SU-DHL-6 (cell line): ENCODE data around the gene MAP3K20.

ENCODE experiments used
- H2AFZ ChIP-seq: fragments of 200-600 bp; sonication (generic); 2 replicates; pipeline ENCODE4 v1.6.1; 2014; ENCODE audit warnings: low read depth, mild to moderate bottlenecking, moderate library complexity, mixed read lengths, antibody characterized with exemption, low read length; ENCODE audit not compliant: severe bottlenecking
- H3F3A ChIP-seq: fragments of 200-600 bp; shearing (Covaris generic); 2 replicates; pipeline ENCODE4 v1.6.0; 2016; ENCODE audit warnings: antibody characterized with exemption, mild to moderate bottlenecking; ENCODE audit not compliant: insufficient read depth
- H3K27ac ChIP-seq: fragments of 200-600 bp; sonication (generic); 2 replicates; pipeline ENCODE4 v1.5.1; 2016; ENCODE audit warnings: low read depth, mild to moderate bottlenecking, low read length, moderate library complexity, mixed read lengths
- H3K27me3 ChIP-seq: fragments of 200-600 bp; sonication (generic), shearing (Covaris generic); 2 replicates; pipeline ENCODE4 v1.6.0; 2014; ENCODE audit warnings: mild to moderate bottlenecking, low read length
- H3K36me3 ChIP-seq: fragments of 200-600 bp; sonication (generic); 2 replicates; pipeline ENCODE4 v1.6.1; 2014; ENCODE audit warnings: mild to moderate bottlenecking, low read length, mixed read lengths
- H3K4me2 ChIP-seq: fragments of 300-600, 200-600 bp; shearing (Covaris generic), sonication (generic); 2 replicates; pipeline ENCODE4 v1.6.0; 2014; ENCODE audit warnings: low read length, low read depth, mild to moderate bottlenecking; ENCODE audit not compliant: poor library complexity, severe bottlenecking
- H3K4me3 ChIP-seq: fragments of 200-600 bp; sonication (generic); 2 replicates; pipeline ENCODE4 v1.5.1; 2014; ENCODE audit warnings: antibody characterized with exemption, low read length, mild to moderate bottlenecking, mixed read lengths; ENCODE audit not compliant: insufficient read depth, poor library complexity, severe bottlenecking
- H3K79me2 ChIP-seq: fragments of 200-600 bp; sonication (generic); 2 replicates; pipeline ENCODE4 v1.6.1; 2014; ENCODE audit warnings: mild to moderate bottlenecking, low read length, moderate library complexity; ENCODE audit not compliant: insufficient read depth
- H3K9ac ChIP-seq: fragments of 200-600 bp; sonication (generic); 2 replicates; pipeline ENCODE4 v1.7.0; 2014; ENCODE audit warnings: mild to moderate bottlenecking, low read length
- H3K9me2 ChIP-seq: fragments of 200-600 bp; sonication (generic); replicated peaks from 2 replicates; pipeline ENCODE4 v1.6.1; 2014; ENCODE audit warnings: low read length; ENCODE audit not compliant: insufficient read depth
- H3K9me3 ChIP-seq: fragments of 200-600 bp; sonication (generic); 2 replicates; pipeline ENCODE4 v1.6.1; 2014; ENCODE audit warnings: low read length, mixed read lengths; ENCODE audit not compliant: insufficient read depth
- H4K20me1 ChIP-seq: fragments of 200-600 bp; sonication (generic); 2 replicates; pipeline ENCODE4 v1.6.1; 2014; ENCODE audit warnings: low read depth, mild to moderate bottlenecking, antibody characterized with exemption, low read length, moderate library complexity, mixed read lengths
- CTCF ChIP-seq: fragments of 200-600 bp; sonication (generic); IDR thresholded peaks from one replicate; pipeline ENCODE4 v1.5.1; 2017; ENCODE audit warnings: antibody characterized with exemption, mild to moderate bottlenecking, low read length, moderate library complexity; ENCODE audit not compliant: insufficient read depth, poor library complexity, severe bottlenecking
- EZH2phosphoT487 ChIP-seq: fragments of 200-600 bp; sonication (generic), shearing (Covaris generic); conservative IDR thresholded peaks from 2 replicates; pipeline ENCODE4 v1.6.1; 2018; ENCODE audit warnings: mild to moderate bottlenecking, antibody characterized with exemption, low read length, moderate library complexity, mixed read lengths

MAP3K20 gene

DNA sequence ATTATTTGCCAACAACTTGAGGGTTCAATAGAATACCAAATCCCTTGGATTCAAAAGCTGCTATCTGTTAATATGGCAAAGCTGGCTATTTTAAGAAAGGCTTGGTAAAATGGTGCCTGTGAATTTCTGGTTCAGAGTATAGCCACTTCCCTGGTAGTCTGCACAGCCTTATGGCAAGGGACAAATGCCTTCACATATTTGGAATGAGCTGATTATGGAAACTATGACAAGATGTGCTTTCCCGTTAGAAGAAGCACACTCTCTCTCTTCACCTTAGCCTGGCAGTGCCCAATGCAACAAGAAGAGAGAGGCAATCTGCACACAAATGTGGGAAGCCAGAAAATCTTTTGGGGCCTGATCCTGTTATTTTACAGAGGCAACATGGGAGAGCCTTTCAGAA is 47.5 kb upstream of the MAP3K20 start:
- H3K4me2 ChIP-seq, result no peak overlapping the region
- H3K9me3 ChIP-seq, result no peaks in the 10 kb centered on the region
- H3K27me3 ChIP-seq, result no peaks in the 10 kb centered on the region
- no peaks in the 10 kb centered on the region for H3K9me2 ChIP-seq
- no peak overlapping the region for H2AFZ ChIP-seq
- no peaks in the 10 kb centered on the region for H4K20me1 ChIP-seq
- no peaks in the 10 kb centered on the region for H3F3A ChIP-seq
- no peak overlapping the region for H3K4me3 ChIP-seq
- no peak overlapping the region for H3K9ac ChIP-seq
- no peaks in the 10 kb centered on the region for H3K36me3 ChIP-seq
- H3K27ac ChIP-seq, result no peak overlapping the region
- no peaks in the 10 kb centered on the region for H3K79me2 ChIP-seq
- TF ChIP-seq EZH2phosphoT487 (no peak), CTCF (no peak)

DNA sequence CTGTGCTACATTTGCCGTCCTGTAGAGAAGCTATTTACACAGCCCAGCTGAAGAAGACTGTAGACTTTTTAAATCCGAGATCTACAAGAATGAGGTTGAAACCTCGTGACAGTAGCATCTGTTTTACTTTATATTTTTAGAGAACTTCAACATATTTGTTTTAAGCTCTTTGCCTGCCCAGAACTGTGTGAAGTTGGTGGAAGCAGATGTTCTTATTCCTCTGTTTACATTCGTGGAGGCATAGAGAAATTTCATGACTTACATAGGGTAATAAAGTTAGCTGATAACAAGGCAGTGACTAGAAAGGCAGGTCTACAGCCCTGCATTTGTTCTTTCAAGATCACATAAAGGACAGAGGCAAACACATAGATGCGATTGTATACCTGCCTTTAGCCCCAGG is 47.0 kb upstream of the MAP3K20 start:
- H2AFZ ChIP-seq, result no peak overlapping the region

DNA sequence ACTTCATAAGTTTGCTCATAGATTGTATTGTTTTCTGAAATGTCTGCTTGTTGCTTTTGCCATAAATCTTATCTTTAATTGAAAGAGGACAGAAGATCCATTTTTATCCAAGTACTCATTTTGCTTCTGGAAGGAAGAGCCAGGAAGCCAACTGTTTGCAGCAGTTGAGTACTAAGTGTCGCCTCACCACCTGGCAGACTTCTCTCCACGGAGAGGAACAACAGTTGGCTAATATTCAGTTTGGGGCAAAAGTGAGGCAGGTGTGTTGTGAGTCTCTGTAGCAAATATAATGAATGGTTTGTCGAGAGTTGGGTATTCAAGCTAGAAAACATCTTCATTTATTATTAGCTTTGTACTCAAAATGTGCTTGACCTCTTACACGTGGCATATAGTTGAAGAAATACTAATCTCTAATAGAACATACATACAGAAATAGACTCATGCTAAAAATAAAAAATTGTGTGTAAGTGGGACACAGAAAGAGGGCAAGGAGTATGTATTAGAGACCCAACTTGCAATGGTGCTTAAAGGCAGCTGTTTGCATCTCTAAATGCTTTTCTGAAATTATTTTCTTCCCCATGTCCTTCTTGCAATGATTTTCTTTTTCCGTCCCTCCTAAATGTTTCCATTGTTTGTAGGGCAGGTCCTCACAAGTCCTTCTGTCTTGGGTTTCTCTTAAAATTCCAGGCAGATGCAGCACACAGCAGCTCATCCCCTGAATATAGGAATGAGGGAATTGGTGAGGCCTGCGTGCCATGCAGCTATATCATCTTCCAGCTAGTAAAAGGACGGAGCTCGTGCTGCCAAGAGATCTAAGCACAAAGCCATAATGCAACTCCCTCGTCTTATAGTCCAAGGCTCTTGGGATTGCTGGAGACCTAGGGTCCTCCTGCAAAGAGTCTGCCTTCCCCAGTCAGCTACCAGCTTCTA is 44.8 kb upstream of the MAP3K20 start:
- Histone ChIP-seq H2AFZ (no peak overlapping the region), H3K9ac (no peak overlapping the region), H3K9me2 (no peaks in the 10 kb centered on the region), H3K4me2 (no peak overlapping the region), H3K79me2 (no peaks in the 10 kb centered on the region), H3F3A (no peaks in the 10 kb centered on the region), H3K4me3 (no peak overlapping the region), H3K36me3 (no peaks in the 10 kb centered on the region), H4K20me1 (no peaks in the 10 kb centered on the region), H3K27me3 (no peaks in the 10 kb centered on the region), H3K9me3 (no peaks in the 10 kb centered on the region), H3K27ac (no peak overlapping the region)
- TF ChIP-seq CTCF, result no peak
- TF ChIP-seq EZH2phosphoT487, result no peak

More for the DNA sequence above, 47.0 kb upstream of the MAP3K20 start:
- Histone ChIP-seq H3K27ac (no peak overlapping the region), H3K4me3 (no peak overlapping the region), H3K9ac (no peak overlapping the region), H3K79me2 (no peaks in the 10 kb centered on the region), H3K27me3 (no peaks in the 10 kb centered on the region), H4K20me1 (no peaks in the 10 kb centered on the region), H3K9me3 (no peaks in the 10 kb centered on the region), H3K4me2 (no peak overlapping the region), H3K9me2 (no peaks in the 10 kb centered on the region), H3F3A (no peaks in the 10 kb centered on the region), H3K36me3 (no peaks in the 10 kb centered on the region)
- TF ChIP-seq EZH2phosphoT487 (no peak), CTCF (no peak)
